Measurements from ENCODE around the gene SLX4IP. TPM values are rescaled to one million over a fixed set of nuclear protein-coding genes. Genes with fewer than 3 reads are reported as not detected.
A peak's percentile ranks its signal among the peaks of the same experiment; 100 is the strongest.

SLX4IP gene
- total and polyA plus RNA-seq, 2 of the 13 experiments (the other 11 are each of a cell fraction or from before 2014, with no cell fraction given): 3.6 to 7.3 TPM

DNA sequence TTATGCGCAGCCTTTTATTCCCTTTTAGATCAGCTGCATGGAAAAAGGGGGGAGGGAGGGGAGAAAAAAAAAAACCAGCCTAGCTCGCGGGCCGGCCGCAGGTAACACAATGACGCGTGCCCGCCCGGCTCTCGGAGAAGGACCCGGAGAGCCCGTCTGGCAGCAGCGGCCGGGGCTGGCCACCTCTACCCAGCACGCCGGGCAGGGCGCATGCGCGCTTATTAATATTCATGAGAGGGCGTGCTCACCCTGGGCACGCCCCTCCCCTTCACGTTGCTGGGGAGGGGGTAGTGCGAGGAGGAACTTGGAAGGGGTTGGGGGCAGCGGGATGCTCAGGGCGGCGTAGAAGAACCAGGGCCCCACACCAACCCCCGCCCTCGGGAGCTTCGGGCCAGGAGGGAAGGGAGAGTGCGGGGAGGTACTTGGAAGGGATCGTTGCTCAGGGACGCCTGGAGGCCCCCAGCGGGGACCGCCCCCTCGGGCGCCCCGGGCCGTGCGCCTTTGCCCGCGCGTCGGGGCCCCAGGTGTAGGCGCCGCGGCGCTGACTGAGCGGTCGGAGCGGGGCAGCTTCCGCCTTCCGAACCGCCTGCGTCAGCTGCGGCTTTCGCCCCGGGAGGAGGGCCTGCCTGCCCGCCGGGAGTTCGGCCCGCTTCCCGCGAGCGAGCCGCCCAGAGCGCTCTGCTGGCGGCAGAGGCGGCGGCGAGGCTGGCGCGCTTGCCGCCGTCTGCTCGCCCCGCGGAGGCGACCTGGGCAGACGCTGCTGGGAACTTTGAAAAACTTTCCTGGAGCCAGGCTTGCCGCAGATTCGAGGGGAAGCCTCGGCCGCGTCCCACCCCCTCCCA is 239.0 kb downstream of the SLX4IP start, which contains the start of gene JAG1 (continued):
- no peak for TF ChIP-seq NR2F6 (IDR thresholded peaks at IDR 0.05)
- TF ChIP-seq NR2F6 (CRISPR knock-in tag; IDR thresholded peaks at IDR 0.05): 0 out of 2 replicates have a peak, but pooled peaks have one; percentile 28
- peak; percentile 72 for TF ChIP-seq GABPB1 (CRISPR knock-in tag; IDR thresholded peaks at IDR 0.05)
- peak; percentile 82 for TF ChIP-seq BORCS8-MEF2B (CRISPR knock-in tag; IDR thresholded peaks at IDR 0.05)
- TF ChIP-seq, protein P1, sequence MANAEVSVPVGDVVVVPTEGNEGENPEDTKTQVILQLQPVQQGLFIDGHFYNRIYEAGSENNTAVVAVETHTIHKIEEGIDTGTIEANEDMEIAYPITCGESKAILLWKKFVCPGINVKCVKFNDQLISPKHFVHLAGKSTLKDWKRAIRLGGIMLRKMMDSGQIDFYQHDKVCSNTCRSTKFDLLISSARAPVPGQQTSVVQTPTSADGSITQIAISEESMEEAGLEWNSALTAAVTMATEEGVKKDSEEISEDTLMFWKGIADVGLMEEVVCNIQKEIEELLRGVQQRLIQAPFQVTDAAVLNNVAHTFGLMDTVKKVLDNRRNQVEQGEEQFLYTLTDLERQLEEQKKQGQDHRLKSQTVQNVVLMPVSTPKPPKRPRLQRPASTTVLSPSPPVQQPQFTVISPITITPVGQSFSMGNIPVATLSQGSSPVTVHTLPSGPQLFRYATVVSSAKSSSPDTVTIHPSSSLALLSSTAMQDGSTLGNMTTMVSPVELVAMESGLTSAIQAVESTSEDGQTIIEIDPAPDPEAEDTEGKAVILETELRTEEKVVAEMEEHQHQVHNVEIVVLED (CRISPR knock-in tag; IDR thresholded peaks at IDR 0.05; ENCODE audit: borderline replicate concordance): peak; percentile 38; the same call in 1 of the 2 replicates
- TF ChIP-seq ZNF768 (CRISPR knock-in tag; IDR thresholded peaks at IDR 0.05): peak; percentile 56; the same call in 1 of the 2 replicates
- TF ChIP-seq LCORL (IDR thresholded peaks at IDR 0.05): no peak
- TF ChIP-seq LCORL (CRISPR knock-in tag; IDR thresholded peaks at IDR 0.05): no peak
- TF ChIP-seq RXRB (CRISPR knock-in tag; IDR thresholded peaks at IDR 0.05; ENCODE audit: borderline replicate concordance): peak; percentile 49
- TF ChIP-seq ZNF558 (CRISPR knock-in tag; IDR thresholded peaks at IDR 0.05; ENCODE audit: borderline replicate concordance): no peak; the same call in 1 of the 2 replicates
- no peak for TF ChIP-seq FOXM1 (CRISPR knock-in tag; IDR thresholded peaks at IDR 0.05)
- TF ChIP-seq, protein P2, sequence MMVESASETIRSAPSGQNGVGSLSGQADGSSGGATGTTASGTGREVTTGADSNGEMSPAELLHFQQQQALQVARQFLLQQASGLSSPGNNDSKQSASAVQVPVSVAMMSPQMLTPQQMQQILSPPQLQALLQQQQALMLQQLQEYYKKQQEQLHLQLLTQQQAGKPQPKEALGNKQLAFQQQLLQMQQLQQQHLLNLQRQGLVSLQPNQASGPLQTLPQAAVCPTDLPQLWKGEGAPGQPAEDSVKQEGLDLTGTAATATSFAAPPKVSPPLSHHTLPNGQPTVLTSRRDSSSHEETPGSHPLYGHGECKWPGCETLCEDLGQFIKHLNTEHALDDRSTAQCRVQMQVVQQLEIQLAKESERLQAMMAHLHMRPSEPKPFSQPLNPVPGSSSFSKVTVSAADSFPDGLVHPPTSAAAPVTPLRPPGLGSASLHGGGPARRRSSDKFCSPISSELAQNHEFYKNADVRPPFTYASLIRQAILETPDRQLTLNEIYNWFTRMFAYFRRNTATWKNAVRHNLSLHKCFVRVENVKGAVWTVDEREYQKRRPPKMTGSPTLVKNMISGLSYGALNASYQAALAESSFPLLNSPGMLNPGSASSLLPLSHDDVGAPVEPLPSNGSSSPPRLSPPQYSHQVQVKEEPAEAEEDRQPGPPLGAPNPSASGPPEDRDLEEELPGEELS (CRISPR knock-in tag; IDR thresholded peaks at IDR 0.05): peak; percentile 51; the same call in 1 of the 2 replicates
- TF ChIP-seq ELF1 (CRISPR knock-in tag; IDR thresholded peaks at IDR 0.05): peak; percentile 25; the same call in 1 of the 2 replicates
- no peak for TF ChIP-seq ZBTB1 (CRISPR knock-in tag; IDR thresholded peaks at IDR 0.05; ENCODE audit: borderline replicate concordance)
- TF ChIP-seq SMAD3 (CRISPR knock-in tag; IDR thresholded peaks at IDR 0.05): 0 out of 2 replicates have a peak, but pooled peaks have one; percentile 39
- TF ChIP-seq ZNF577 (CRISPR knock-in tag; IDR thresholded peaks at IDR 0.05; ENCODE audit: borderline replicate concordance, low read depth): no peak
- TF ChIP-seq KLF16 (CRISPR knock-in tag; IDR thresholded peaks at IDR 0.05): peak; percentile 54 to 83; a peak in 3 of 4 replicates
- no peak for TF ChIP-seq ZNF432 (CRISPR knock-in tag; IDR thresholded peaks at IDR 0.05; ENCODE audit: borderline replicate concordance)
- no peak; the same call in 1 of the 2 replicates for TF ChIP-seq ZNF460 (CRISPR knock-in tag; IDR thresholded peaks at IDR 0.05; ENCODE audit: borderline replicate concordance)
- TF ChIP-seq, protein P3, sequence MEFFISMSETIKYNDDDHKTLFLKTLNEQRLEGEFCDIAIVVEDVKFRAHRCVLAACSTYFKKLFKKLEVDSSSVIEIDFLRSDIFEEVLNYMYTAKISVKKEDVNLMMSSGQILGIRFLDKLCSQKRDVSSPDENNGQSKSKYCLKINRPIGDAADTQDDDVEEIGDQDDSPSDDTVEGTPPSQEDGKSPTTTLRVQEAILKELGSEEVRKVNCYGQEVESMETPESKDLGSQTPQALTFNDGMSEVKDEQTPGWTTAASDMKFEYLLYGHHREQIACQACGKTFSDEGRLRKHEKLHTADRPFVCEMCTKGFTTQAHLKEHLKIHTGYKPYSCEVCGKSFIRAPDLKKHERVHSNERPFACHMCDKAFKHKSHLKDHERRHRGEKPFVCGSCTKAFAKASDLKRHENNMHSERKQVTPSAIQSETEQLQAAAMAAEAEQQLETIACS (CRISPR knock-in tag; IDR thresholded peaks at IDR 0.05): no peak; the same call in 1 of the 2 replicates
- TF ChIP-seq TOE1 (CRISPR knock-in tag; IDR thresholded peaks at IDR 0.05): no peak
- TF ChIP-seq GFI1 (CRISPR knock-in tag; IDR thresholded peaks at IDR 0.05; ENCODE audit: borderline replicate concordance): peak; percentile 51; the same call in 1 of the 2 replicates
- TF ChIP-seq, protein P4, sequence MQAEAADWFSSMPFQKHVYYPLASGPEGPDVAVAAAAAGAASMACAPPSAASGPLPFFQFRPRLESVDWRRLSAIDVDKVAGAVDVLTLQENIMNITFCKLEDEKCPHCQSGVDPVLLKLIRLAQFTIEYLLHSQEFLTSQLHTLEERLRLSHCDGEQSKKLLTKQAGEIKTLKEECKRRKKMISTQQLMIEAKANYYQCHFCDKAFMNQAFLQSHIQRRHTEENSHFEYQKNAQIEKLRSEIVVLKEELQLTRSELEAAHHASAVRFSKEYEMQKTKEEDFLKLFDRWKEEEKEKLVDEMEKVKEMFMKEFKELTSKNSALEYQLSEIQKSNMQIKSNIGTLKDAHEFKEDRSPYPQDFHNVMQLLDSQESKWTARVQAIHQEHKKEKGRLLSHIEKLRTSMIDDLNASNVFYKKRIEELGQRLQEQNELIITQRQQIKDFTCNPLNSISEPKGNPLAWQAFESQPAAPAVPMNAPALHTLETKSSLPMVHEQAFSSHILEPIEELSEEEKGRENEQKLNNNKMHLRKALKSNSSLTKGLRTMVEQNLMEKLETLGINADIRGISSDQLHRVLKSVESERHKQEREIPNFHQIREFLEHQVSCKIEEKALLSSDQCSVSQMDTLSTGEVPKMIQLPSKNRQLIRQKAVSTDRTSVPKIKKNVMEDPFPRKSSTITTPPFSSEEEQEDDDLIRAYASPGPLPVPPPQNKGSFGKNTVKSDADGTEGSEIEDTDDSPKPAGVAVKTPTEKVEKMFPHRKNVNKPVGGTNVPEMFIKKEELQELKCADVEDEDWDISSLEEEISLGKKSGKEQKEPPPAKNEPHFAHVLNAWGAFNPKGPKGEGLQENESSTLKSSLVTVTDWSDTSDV (CRISPR knock-in tag; IDR thresholded peaks at IDR 0.05): 0 out of 2 replicates have a peak, but pooled peaks have one; percentile 5
